Tongue (tissue), 2 donors: ENCODE results near the gene TAF3. TPM values are rescaled to one million over a fixed set of nuclear protein-coding genes. Genes with fewer than 3 reads are reported as not detected.

Experiments used
- DNase-seq: peaks from one replicate; pipeline ENCODE4 v3.0.0-alpha.2; 2015
- total RNA-seq: library from RNA; depleted of rRNA; stranded (reverse); fragments of >200 nt; gene quantifications from one replicate; pipeline ENCODE4 v1.2.3, GENCODE V29; 2014

Gene TAF3
- total RNA-seq, 1 donor from 2014 or later, result 3.0 TPM

DNA sequence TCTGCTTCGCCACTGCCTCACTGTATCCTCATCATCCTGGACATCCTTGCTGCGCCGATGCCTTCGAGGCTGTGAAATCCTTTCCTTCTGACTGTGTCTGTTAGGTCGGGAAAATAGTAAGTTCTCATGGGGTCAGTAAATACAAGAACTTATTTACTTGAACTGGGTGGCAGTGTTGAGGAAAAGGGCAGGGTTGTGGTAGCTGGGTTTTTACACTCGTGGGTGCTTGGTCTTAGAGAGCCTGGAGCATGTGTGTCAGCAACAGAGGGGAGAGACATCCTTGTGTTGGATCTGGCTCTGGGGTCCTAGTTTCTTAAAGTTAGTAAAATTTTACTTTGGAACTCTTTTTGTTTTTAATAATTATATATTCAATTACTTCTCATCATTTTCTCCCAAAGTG is 123.3 kb downstream of the TAF3 start:
- no peak for DNase-seq

GRCh38 chr10:7942316-7942715 is 124.0 kb downstream of the TAF3 start:
- DNase-seq, result peak; percentile 4

DNA sequence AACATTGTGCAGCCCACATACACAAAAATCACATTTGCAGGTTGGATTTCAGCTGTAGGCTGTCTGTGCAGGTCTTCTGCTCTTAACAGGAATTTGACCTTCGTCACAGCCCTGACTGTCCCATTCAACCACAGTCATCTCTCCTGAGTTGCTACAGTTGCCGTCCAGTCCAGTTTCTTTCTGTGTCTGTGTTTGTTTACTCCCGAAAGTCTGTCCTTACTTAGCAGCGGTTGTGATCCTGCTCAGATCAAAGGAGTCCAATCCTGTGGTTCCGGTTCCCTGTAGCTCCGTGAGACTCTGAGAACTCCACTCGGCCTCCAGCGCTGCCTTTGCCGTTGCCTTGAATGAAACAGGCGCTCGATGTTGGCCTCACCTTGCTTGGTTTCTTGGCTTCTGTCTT is 124.6 kb downstream of the TAF3 start:
- no peak for DNase-seq

DNA sequence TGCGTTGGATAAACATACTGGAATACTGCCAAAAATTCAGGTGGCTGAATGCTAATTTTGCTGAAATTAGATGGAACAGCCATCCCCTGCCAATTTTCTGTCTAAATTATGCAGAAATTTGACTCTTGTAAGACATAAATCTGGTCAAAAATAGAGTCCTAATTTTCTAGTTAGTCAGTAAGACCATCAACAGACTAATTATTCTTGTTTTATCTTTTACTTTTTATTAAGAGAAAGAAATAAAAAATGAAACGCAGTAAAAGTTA is 125.8 kb downstream of the TAF3 start:
- no peak for DNase-seq

DNA sequence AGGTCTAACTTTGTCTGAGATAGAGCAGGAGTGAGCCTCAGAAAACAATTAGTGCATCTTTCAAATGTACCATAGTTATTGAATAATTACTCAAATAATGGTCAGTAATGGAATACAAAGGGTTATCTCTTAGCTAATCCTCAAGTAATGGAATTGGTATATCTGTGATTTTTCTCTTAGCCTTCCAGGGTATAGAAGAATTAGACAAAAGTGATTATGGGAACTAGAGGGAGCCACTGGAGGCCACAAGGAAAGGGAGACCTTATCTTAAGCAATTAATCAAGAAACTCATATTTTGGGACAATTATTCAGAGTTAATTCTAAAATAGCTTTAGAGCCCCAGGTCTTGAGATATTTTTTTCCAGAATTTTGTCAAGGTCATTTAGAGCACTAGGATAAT is 126.2 kb downstream of the TAF3 start:
- no peak for DNase-seq

DNA sequence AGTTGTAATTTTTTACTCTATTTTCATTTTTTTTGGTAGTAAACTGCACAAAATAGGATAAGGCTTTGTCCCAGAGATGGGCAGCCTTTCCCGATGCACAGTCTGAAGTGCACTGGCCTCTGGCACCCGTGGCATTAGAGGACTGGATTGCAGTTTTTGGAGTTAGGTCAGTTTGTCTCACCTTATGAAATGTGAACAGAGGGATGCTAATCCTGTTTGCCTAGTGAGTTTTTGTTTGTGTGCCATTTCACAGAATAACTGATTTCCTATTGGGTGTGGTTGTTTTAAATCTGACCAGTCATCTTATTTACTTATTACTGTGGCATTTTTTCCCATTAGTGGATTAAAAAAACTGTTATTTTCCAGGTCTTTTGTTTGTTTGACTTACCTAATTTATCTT is 126.7 kb downstream of the TAF3 start:
- no peak for DNase-seq

GRCh38 chr10:7945469-7946187 is 127.3 kb downstream of the TAF3 start:
- no peak for DNase-seq

GRCh38 chr10:7948371-7949000 is 130.2 kb downstream of the TAF3 start:
- no peak for DNase-seq

DNA sequence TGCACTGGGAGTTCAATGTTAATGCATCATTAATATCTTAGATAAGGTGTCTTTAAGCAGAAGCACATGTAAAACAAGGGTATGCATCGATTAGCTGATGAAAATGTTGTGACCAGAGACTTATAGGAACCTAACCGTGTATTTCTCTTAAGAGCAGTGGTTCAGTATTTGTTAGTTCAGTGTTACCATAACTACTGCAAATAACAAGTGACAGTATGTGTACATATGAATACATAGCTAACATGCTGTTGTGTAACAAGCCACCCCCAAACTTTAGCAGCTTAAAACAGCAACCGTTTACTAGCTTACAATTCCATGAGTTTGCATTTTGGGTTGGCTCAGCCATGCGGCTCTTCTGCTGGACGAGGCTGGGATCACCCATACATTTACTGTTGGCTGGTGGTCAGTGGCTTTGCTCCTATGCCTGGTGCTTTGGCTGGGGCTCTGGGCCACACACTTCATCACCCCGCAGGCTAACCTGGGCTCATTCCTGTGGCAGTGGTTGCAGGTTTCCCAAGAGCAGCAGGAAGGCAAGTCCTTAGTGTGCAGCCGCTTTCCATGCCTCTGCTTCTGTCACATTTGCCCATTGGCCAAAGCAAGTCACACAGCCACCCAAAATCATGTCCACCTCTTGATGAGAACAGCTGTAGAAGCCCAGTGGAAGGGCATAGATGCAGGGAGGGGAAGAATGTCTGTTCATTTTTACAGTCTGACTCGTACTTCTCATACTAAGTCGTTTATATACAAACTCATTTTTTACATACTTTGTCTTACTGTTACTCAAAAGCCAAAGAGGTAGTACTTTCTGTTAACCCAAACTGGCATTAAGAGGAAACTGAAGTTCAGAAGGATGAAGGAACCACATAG is 132.9 kb downstream of the TAF3 start:
- no peak for DNase-seq

DNA sequence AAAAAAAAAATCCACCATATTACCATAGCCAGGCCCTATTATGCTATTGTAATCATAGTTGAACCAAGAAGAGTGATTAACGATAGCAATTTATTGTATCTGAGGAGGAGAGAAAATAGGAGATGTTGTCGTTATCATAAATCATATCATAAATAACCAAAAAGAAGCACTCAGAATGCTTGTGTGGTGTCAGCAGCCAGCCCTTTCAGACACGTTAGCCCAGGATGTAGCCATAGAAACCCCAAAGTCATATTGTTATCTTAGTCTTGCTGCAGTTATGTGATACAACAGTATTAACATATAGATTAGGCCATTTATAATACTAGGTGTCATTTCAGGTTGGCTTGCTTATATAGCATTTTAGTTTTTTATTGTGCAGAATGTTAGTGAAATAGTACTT is 134.0 kb downstream of the TAF3 start:
- DNase-seq, result no peak

- DNase-seq, result no peak
Observed at GRCh38 chr10:7953447-7953846, 135.1 kb downstream of the TAF3 start.

- no peak for DNase-seq
Observed at GRCh38 chr10:7955446-7955845, 137.1 kb downstream of the TAF3 start.

DNA sequence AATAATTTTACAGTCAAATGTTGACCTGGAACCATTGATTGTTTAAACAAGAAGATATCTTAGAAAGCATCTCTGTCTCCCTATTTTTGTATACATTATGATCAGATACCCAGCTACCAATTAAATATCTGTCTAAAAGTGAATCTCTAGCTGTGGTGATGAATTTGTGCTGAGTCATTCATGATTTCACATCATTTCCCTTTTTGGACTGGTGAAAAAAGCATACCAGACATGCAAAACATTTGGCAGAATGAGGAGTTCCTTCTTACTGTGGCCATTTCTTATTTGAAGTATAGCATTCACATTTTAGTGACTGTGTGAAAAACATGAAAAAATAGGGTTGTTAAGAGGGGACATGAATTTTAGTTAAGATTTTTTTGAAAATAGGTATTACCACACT is 138.2 kb downstream of the TAF3 start:
- no peak for DNase-seq

GRCh38 chr10:7957591-7957990 is 139.3 kb downstream of the TAF3 start:
- no peak for DNase-seq

GRCh38 chr10:7958442-7958841 is 140.1 kb downstream of the TAF3 start:
- no peak for DNase-seq

- DNase-seq, result no peak
Observed at GRCh38 chr10:7960108-7960507, 141.8 kb downstream of the TAF3 start.

DNA sequence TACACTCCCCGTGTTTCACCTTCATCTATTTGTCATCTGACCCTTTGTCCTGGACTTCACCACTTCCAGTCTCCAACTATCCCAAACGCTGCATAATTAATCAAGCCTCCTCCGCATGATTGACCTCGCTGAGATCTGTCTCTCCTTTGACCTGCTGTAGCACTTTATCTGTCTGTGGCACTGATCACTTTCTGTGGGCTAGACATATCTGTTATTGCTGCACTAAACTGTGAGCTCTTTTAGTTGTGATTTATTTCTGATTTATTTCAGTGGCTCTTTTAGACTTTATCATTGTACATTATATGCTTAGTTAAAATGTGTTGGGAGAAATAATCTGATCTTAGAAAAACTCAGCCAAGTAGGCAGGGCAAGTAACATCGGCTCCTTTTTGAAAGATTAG is 144.3 kb downstream of the TAF3 start:
- DNase-seq, result no peak

DNA sequence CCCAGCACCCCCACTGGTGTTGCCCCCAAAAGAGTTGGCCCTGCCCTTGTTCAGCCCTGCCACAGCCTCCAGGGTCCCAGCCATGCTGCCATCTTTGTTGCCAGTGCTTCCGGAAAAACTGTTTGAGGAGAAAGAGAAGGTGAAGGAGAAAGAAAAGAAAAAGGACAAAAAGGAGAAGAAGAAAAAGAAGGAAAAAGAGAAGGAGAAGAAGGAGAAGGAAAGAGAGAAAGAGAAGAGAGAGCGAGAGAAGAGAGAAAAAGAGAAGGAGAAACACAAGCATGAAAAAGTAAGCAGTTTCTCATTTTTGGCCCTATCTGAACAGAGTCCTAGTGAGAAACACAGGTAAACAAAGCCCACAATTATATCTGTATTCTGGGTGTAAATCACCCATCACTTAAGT is 147.2 kb downstream of the TAF3 start:
- no peak for DNase-seq

- no peak for DNase-seq
Observed at GRCh38 chr10:7967035-7967434, 148.7 kb downstream of the TAF3 start.

- no peak for DNase-seq
Observed at GRCh38 chr10:7968510-7969112, 150.3 kb downstream of the TAF3 start.

- DNase-seq, result no peak
Observed at GRCh38 chr10:7969623-7970022, 151.3 kb downstream of the TAF3 start.

DNA sequence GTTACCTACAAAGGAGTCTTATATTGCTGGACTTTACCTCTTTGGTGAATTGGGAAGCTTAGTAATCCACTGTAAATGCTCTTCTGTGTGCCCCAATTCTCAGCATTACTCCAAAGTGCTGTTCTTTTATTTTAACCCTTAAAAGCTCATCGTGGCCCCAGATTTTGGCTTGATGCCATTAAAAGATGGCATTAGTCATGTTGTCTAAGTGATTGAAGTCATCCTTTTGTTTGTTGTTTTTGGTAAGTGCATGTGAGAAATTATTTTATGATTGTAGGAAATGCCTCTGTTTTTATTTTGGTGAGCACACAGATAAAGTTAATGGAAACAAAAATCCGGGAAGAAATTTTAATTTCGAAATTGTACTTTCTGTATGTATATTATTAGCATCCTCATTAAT is 153.6 kb downstream of the TAF3 start:
- DNase-seq, result no peak

DNA sequence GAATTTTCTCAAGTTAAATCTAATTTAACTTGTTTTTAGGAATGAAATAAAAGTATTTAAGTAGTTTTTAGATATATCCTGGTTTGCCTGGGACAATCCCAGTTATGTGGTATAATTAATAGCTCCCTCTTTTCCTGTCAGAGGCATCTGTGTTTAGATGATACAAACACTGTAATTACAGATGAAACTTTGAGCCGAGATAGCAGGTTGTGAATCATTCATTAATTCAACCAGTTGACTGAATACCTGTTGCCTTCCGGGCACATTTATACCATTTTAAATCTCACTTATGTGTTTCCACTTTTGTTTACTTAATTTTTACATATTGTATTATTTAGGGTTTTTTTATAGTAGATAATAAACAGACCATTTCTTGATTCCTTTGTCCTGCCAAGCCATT is 154.1 kb downstream of the TAF3 start:
- DNase-seq, result no peak
